Central memory CD8-positive, alpha-beta T cell (primary cell): ENCODE results near the gene CREB3L2.

ENCODE experiments used
- ATAC-seq: fragments of 150-1000 bp; cut with Tn5 transposase; replicated peaks from 2 replicates; pipeline ENCODE4 v1.10.0; 2022; ENCODE audit warnings: mild to moderate bottlenecking, moderate FRiP score, moderate number of reproducible peaks; ENCODE audit not compliant: poor library complexity, severe bottlenecking; ENCODE audit errors: extremely low read depth
- DNase-seq, 2 donors: peaks; one replicate each; pipeline ENCODE4 v3.0.0; 2021; ENCODE audit warnings: low spot score in 2 of 2
- H3K27ac Mint-ChIP-seq: one replicate; pipeline ENCODE4 v1.8.0; 2022; ENCODE audit warnings: low read depth, mild to moderate bottlenecking, moderate library complexity, mixed read lengths
- H3K27me3 Mint-ChIP-seq: one replicate; pipeline ENCODE4 v1.8.0; 2022; ENCODE audit warnings: mixed read lengths
- H3K36me3 Mint-ChIP-seq: one replicate; pipeline ENCODE4 v1.8.0; 2022; ENCODE audit warnings: mild to moderate bottlenecking, moderate library complexity, mixed read lengths; ENCODE audit not compliant: insufficient read depth
- H3K4me1 Mint-ChIP-seq: one replicate; pipeline ENCODE4 v1.8.0; 2022; ENCODE audit warnings: mixed read lengths
- H3K4me3 Mint-ChIP-seq: one replicate; pipeline ENCODE4 v1.8.0; 2022; ENCODE audit warnings: mild to moderate bottlenecking, moderate library complexity, mixed read lengths
- H3K9me3 Mint-ChIP-seq: one replicate; pipeline ENCODE4 v1.8.0; 2022; ENCODE audit warnings: mixed read lengths

CREB3L2 gene

GRCh38 chr7:137870684-137871083 lies 131.2 kb downstream of the CREB3L2 start:
- DNase-seq (no peak), ATAC-seq (no peak)
- H3K27ac Mint-ChIP-seq = no peak overlapping the region
- no peak overlapping the region for H3K4me3 Mint-ChIP-seq
- peaks cover 14% of the 10 kb centered on the region for H3K36me3 Mint-ChIP-seq
- no peaks in the 10 kb centered on the region for H3K4me1 Mint-ChIP-seq
- no peaks in the 10 kb centered on the region for H3K27me3 Mint-ChIP-seq
- H3K9me3 Mint-ChIP-seq = no peaks in the 10 kb centered on the region

DNA sequence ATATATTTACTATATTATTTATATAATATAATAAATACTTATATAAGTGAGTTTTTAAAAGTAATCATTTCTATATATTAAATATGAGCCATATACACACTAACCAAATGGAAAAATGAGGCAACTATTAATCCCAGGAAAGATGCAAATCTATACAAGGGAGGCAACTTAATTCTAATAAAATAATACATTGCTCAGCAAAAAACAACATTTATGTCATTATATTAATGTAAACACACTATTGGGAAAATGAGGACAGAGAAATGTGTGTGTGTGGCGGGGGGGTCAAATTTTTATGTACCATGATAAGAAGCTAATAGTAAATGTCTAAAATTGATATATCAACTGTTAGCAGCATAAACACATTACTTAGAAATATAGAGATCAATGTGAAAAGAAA lies 131.8 kb downstream of the CREB3L2 start:
- no peaks in the 10 kb centered on the region for H3K27me3 Mint-ChIP-seq
- H3K4me3 Mint-ChIP-seq = no peak overlapping the region
- ATAC-seq (no peak), DNase-seq (no peak)
- H3K27ac Mint-ChIP-seq = no peak overlapping the region
- H3K36me3 Mint-ChIP-seq = peaks cover 10% of the 10 kb centered on the region
- H3K9me3 Mint-ChIP-seq = no peaks in the 10 kb centered on the region
- H3K4me1 Mint-ChIP-seq = no peaks in the 10 kb centered on the region

- H3K9me3 Mint-ChIP-seq = no peaks in the 10 kb centered on the region
- H3K4me1 Mint-ChIP-seq = no peaks in the 10 kb centered on the region
- DNase-seq (no peak), ATAC-seq (no peak)
- H3K27me3 Mint-ChIP-seq = no peaks in the 10 kb centered on the region
- no peak overlapping the region for H3K27ac Mint-ChIP-seq
- H3K4me3 Mint-ChIP-seq = no peak overlapping the region
- peaks cover 10% of the 10 kb centered on the region for H3K36me3 Mint-ChIP-seq
Observed at GRCh38 chr7:137869260-137869659, 132.6 kb downstream of the CREB3L2 start.

- H3K27me3 Mint-ChIP-seq = no peaks in the 10 kb centered on the region
- peaks cover 5% of the 10 kb centered on the region for H3K36me3 Mint-ChIP-seq
- no peak overlapping the region for H3K4me3 Mint-ChIP-seq
Observed at GRCh38 chr7:137867289-137867688, 134.6 kb downstream of the CREB3L2 start.

DNA sequence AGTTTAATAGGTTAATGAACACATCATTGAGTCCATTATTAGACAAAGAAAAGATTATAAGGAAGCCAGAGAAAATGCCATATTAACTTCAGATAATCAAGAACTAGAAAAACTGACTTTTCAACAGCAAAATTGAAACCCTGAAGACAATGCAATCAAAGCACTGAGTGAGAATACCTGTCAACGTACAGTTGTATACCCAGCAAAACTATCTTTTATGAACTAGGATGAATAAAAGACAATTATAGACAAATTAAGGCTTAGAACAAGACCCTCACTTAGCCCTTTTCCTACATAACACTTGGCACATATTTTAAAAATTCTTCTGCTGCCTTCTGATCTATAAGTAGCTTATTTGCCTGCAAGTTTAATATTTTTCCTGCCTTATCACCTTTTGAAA lies 136.1 kb downstream of the CREB3L2 start:
- no peaks in the 10 kb centered on the region for H3K27me3 Mint-ChIP-seq
- no peak overlapping the region for H3K4me3 Mint-ChIP-seq
- no peaks in the 10 kb centered on the region for H3K9me3 Mint-ChIP-seq
- H3K4me1 Mint-ChIP-seq = no peaks in the 10 kb centered on the region
- no peak for DNase-seq
- no peak for ATAC-seq
- no peak overlapping the region for H3K27ac Mint-ChIP-seq
- H3K36me3 Mint-ChIP-seq = peaks cover 5% of the 10 kb centered on the region

More at GRCh38 chr7:137867289-137867688, 134.6 kb downstream of the CREB3L2 start:
- ATAC-seq = no peak
- Mint-ChIP-seq H3K4me1 (no peaks in the 10 kb centered on the region), H3K27ac (no peak overlapping the region), H3K9me3 (no peaks in the 10 kb centered on the region)
- no peak for DNase-seq

- Mint-ChIP-seq H3K9me3 (no peaks in the 10 kb centered on the region), H3K36me3 (peaks cover 4% of the 10 kb centered on the region)
- ATAC-seq = no peak
Observed at GRCh38 chr7:137862964-137863363, 138.9 kb downstream of the CREB3L2 start.

DNA sequence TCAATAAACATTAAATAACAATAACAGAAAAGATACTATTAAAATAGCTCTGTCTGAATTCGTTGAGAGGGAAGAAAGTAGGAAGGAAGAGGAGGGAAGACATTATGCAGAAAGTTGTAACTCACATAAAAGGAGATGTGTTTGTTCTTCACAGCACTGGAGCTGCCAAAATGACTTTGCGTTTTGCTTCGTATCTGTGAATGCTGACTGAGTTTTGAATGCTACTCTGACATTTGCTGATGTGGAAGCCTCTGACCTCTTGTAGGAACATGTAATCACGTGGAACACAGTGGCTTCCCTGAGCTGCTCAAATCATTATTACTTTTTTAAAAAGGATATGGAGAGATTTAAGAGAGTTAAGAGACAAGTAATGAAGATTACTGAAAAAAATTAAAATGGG lies 139.5 kb downstream of the CREB3L2 start:
- H3K27me3 Mint-ChIP-seq = no peaks in the 10 kb centered on the region
- no peak overlapping the region for H3K4me3 Mint-ChIP-seq
- H3K27ac Mint-ChIP-seq = no peak overlapping the region
- peaks cover 4% of the 10 kb centered on the region for H3K36me3 Mint-ChIP-seq
- no peaks in the 10 kb centered on the region for H3K9me3 Mint-ChIP-seq
- DNase-seq (no peak), ATAC-seq (no peak)
- H3K4me1 Mint-ChIP-seq = no peaks in the 10 kb centered on the region

More at GRCh38 chr7:137862964-137863363, 138.9 kb downstream of the CREB3L2 start:
- no peak overlapping the region for H3K4me3 Mint-ChIP-seq
- no peaks in the 10 kb centered on the region for H3K4me1 Mint-ChIP-seq
- H3K27me3 Mint-ChIP-seq = no peaks in the 10 kb centered on the region
- no peak overlapping the region for H3K27ac Mint-ChIP-seq
- DNase-seq = no peak

- no peak for DNase-seq
- Mint-ChIP-seq H3K27ac (no peak overlapping the region), H3K27me3 (no peaks in the 10 kb centered on the region), H3K4me3 (no peak overlapping the region), H3K4me1 (no peaks in the 10 kb centered on the region), H3K9me3 (no peaks in the 10 kb centered on the region), H3K36me3 (peaks cover 4% of the 10 kb centered on the region)
- ATAC-seq = no peak
Observed at GRCh38 chr7:137860542-137860941, 141.3 kb downstream of the CREB3L2 start.

DNA sequence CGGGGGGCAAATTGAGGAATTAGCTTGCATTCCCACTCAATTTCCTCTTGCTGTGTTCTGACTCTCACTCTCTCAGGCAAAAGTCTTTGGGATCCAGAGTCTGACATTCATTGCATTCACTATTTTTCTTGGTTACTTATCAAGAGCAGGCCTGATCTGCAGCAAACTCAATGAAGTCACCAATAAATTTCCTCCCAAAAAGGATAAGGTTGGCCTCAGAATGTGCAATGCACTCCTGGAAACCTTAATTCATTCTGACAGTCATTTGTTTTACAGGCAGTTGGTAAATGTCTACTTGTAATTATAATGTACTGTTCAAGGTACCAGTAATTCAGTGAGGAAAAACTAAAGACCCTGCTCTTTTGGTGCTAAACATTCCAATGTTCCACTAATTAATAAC lies 148.8 kb downstream of the CREB3L2 start:
- DNase-seq (no peak), ATAC-seq (no peak)
- Mint-ChIP-seq H3K9me3 (no peaks in the 10 kb centered on the region), H3K4me1 (peaks cover 5% of the 10 kb centered on the region), H3K4me3 (no peak overlapping the region), H3K27ac (no peak overlapping the region), H3K27me3 (peaks cover 12% of the 10 kb centered on the region), H3K36me3 (peaks cover 1% of the 10 kb centered on the region)

GRCh38 chr7:137852108-137852507 lies 149.8 kb downstream of the CREB3L2 start:
- Mint-ChIP-seq H3K4me1 (peaks cover 5% of the 10 kb centered on the region), H3K36me3 (peaks cover 2% of the 10 kb centered on the region), H3K4me3 (no peak overlapping the region), H3K27me3 (peaks cover 22% of the 10 kb centered on the region), H3K27ac (no peak overlapping the region), H3K9me3 (no peaks in the 10 kb centered on the region)
- ATAC-seq = no peak
- no peak for DNase-seq

DNA sequence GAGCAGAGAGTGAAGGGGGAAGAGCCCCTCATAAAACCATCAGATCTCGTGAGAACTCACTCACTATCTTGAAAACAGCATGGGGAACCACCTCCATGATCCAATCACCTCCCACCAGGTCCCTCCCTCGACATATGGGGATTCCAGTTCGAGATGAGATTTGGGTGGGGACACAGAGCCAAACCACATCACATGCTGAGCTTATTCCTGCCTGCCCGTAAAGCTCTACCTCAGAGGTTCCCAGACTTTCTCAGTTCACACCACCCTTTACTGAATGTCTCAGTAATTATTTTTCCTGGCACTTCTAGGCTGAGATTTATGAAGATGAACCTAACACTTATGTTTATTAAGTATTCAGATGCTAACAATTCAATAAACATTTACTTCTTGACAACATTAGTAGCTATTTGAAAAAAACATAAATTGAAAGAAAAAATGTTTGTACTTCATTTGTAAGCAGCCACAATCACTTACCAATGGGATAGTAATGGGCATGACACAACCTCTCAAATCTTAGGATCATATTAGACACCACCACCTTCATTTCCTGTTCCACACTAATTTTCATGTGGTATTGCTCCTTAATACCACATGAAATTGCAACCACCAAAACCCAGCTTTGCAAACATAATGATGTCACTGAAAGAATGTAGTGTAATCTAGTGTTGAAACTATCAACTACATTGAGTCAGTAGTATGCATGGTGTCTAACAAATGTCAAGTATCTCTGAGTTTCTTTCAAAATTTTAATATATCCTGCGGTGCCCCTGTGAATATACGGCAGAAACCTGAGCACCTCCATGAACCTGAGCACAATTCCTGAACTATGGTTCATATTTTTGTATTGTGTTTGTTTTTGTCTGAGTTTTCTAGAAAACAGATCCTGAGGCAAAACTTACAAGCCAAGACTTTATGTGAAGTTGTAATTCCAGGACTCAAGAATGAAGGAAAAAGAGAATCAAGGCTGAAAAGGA lies 150.6 kb downstream of the CREB3L2 start:
- DNase-seq = no peak
- H3K27ac Mint-ChIP-seq = no peak overlapping the region
- peaks cover 6% of the 10 kb centered on the region for H3K4me1 Mint-ChIP-seq
- ATAC-seq = no peak
- no peak overlapping the region for H3K4me3 Mint-ChIP-seq
- H3K9me3 Mint-ChIP-seq = no peaks in the 10 kb centered on the region
- H3K27me3 Mint-ChIP-seq = peaks cover 25% of the 10 kb centered on the region
- peaks cover 2% of the 10 kb centered on the region for H3K36me3 Mint-ChIP-seq

- Mint-ChIP-seq H3K27ac (no peak overlapping the region), H3K36me3 (peaks cover 6% of the 10 kb centered on the region), H3K4me3 (no peak overlapping the region), H3K9me3 (no peaks in the 10 kb centered on the region), H3K4me1 (peaks cover 10% of the 10 kb centered on the region), H3K27me3 (peaks cover 31% of the 10 kb centered on the region)
- ATAC-seq = no peak
- no peak for DNase-seq
Observed at GRCh38 chr7:137850571-137850970, 151.3 kb downstream of the CREB3L2 start.

DNA sequence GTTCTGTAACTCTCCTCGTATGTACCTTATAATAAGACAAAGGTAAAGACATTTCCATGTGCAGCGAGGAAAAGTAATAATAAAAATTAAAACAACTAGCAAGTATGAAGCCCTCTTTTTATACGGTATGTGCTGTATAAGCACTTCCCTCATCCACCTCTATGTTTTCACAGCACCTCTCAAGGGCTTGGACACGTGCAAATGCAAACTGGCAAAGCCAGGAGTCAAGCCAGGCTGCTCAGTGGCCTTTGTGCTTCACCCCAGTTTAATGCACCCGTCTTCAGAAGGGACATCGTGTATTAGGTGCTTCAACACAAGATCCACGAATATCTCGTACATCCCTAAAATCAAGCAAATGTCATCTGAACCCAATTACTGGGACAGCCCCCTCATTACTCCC lies 153.8 kb downstream of the CREB3L2 start:
- ATAC-seq (no peak), DNase-seq (no peak)
- Mint-ChIP-seq H3K9me3 (no peaks in the 10 kb centered on the region), H3K27me3 (peaks cover 56% of the 10 kb centered on the region), H3K4me1 (peaks cover 10% of the 10 kb centered on the region), H3K27ac (no peak overlapping the region), H3K36me3 (peaks cover 6% of the 10 kb centered on the region), H3K4me3 (no peak overlapping the region)
